Measurements from ENCODE around the gene UMAD1.

UMAD1 gene

DNA sequence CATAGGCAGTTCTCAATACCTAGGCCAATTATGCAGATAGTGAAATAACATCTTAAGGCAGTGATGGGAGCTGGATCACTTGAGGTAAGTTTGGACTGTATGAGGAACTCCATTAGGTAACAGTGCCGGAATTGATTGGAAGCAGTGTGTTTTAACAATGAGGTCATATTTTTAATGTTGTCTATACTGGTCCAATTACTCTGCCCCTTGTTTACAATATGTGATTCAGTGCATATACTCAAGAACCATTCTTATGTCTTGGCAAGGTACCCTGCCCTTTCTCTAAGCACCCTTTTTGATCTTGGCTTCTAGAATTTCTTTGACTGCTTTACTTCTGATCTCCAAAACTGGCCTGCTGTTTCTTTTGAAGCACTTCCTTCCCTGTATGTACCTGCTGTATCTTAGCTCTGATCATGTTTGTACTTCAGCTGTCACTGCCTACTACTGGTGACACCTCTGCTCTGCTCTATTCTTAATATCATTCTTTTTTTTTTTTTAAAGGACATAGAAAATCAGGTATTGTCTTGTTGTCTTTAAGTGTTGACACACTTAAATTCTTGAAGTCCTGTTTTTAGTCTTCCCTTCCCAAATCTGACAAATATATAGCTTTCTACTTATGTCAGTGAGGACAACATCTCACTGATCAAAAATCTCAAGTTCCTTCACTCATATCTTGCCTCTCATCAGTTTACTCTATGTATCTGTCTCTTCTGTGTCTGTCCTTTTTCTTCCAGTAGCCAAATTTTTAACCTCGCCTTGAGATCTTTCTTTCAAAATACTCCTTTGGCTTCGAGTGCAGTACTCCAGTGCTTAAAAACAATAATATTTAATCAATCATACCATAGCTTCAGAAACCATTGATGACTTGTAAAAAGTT is 124.2 kb downstream of the UMAD1 start:
- DNase-seq (ENCODE audit: low spot score) = no peak

- DNase-seq (ENCODE audit: low spot score) = peak; percentile 30
These were observed 124.9 kb downstream of the UMAD1 start for GRCh38 chr7:7765422-7765821.

- no peak for DNase-seq (ENCODE audit: low spot score)
These were observed 126.1 kb downstream of the UMAD1 start for GRCh38 chr7:7766671-7767070.

DNA sequence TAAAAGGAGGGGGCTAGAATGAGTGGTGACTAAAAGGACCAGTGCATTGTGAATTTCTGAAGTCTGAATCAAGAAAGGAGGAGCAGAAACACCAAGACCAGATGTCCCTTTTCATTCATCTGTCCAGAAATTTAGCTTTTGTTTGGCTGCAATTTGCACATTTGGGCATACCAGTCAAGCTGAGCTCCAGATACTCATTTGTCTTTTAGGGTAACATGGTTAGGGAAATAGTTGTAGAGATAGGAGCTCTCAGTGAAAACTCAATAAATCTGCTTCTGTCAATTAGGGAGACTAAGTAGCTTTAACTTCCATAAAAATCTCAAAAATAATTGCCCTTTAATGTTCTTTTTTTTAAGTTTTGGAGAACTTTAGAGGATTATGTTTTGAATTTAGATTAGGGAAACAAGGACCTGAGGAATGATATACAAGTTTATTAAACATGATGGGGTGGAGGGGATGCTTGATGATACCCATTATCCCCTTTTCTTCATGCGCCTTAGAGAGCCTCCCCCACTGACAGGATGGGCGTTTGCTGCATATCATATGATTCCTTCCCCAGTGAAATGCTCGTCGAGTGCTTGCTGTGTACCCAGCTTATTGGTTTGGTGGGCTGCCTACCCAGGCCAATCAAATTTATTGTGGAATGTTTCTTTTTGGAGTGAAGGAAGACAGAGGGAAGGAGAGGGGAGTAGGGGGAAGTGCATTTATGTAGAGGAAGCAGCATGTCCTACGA is 128.6 kb downstream of the UMAD1 start:
- DNase-seq (ENCODE audit: low spot score) = no peak

GRCh38 chr7:7769710-7770627 is 129.4 kb downstream of the UMAD1 start:
- DNase-seq (ENCODE audit: low spot score) = no peak

DNA sequence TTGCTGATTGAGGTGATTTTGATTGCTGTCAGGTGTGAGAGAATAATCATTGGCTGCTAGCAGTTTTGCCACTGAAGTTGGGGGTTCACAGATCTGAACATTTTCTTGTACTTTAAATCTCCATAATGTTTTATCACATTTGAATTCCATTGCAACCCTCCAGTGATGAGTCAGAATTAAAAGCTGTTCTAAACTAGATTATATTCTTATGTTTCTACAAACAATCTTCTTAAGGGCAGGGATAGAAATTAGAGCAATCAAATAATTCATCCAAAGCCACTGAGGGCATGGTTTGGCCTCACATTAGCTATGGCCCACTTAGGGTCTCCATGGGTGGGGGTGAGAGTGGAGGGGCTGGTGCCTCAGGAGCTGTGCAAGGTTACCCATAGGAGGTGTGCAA is 130.9 kb downstream of the UMAD1 start:
- DNase-seq (ENCODE audit: low spot score) = no peak

- DNase-seq (ENCODE audit: low spot score) = no peak
These were observed 131.9 kb downstream of the UMAD1 start for GRCh38 chr7:7772397-7772821.

- DNase-seq (ENCODE audit: low spot score) = no peak
These were observed 133.1 kb downstream of the UMAD1 start for GRCh38 chr7:7773334-7774309.

- no peak for DNase-seq (ENCODE audit: low spot score)
These were observed 139.3 kb downstream of the UMAD1 start for GRCh38 chr7:7779888-7780287.

DNA sequence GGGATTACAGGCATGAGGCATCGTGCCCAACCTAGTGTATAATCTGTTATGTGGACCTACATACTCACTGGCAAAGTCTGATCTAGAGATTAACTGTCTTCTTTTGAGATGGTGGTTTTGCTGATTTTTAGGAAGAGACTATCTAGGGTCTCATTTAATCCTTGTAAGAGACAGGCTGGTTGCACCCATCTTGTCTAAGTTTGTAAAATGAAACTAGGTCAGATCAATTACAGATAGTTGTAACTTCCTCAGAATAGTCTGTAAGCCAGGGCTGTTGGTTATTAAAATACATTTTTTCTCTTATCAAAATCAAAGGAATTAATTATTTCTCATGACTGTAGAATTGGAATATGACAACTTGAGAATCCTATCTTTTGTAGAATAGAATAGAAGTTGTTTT is 142.4 kb downstream of the UMAD1 start:
- no peak for DNase-seq (ENCODE audit: low spot score)

- DNase-seq (ENCODE audit: low spot score) = no peak
These were observed 144.9 kb downstream of the UMAD1 start for GRCh38 chr7:7785344-7785973.

- no peak for DNase-seq (ENCODE audit: low spot score)
These were observed 146.0 kb downstream of the UMAD1 start for GRCh38 chr7:7786595-7786994.

- DNase-seq (ENCODE audit: low spot score) = no peak
These were observed 149.0 kb downstream of the UMAD1 start for GRCh38 chr7:7789551-7789988.

DNA sequence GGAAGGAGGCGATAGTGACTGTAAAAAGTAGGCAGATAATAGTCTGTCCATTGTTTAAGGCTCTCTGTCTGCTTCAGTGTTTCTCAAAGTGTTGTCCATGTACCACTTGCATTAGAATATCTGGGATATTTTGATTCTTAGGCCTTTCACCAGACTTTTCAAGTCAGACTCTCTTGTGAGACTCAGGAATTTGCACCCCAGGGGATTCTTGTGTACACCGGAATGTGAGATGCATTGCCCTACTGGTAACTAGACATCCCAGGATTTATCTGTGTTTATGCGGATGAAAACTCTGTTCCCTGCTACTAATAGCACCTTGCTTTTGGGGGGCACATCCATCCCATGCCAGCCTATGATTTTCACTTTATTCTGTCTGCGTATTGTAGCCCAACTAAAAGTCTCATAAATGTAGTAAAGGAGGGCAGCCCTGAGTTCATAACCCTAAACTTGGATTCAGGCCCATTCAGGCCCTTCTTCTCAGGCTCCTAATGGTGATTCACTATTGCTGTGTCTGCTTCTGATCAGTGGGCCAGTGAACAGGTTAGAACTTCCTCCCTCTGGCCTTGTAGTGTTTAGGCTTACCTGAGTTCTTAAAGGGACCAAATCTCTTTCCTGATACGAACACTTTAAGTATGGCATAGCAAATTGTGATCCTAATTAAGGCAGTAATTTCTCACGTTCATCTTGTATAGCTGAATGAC is 149.6 kb downstream of the UMAD1 start:
- no peak for DNase-seq (ENCODE audit: low spot score)

- DNase-seq (ENCODE audit: low spot score) = no peak
These were observed 151.0 kb downstream of the UMAD1 start for GRCh38 chr7:7791523-7791922.

DNA sequence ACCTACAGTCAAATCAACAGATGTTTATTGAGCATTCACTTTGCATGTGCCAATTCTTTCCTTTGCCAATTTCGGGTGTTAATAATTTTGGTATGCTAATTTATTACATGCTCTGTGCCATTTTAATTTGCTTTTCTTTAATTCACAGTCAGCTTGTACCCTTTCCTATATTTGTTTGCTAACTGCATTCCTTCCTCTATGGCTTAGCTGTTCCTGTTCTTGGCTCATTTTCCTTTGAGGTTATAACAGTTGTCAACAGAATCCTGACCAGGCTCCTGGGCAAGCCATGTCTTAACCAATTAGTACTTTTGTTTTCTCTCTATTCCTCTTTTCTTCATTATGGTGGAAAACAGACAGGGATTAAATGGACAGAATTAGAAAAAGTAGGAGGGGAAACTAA is 151.5 kb downstream of the UMAD1 start:
- no peak for DNase-seq (ENCODE audit: low spot score)

DNA sequence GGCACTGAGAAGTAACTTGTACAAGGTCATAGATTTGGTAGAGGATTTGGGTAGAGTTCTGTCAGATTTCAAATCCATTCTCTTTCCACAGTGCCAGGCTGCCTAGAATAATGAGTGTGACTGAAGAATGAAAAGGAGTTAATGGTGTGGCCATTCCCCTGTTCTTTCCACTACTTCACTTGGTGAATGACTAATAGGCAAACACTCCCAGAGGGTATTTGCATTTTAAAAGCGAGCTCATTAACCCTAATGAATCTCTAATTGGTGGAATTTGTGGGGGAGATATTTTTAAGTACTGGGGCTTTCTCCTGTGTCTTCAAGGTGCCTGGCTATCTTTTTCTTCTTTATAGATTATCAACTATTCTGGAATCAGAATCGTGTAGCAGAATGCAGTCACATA is 152.7 kb downstream of the UMAD1 start:
- no peak for DNase-seq (ENCODE audit: low spot score)

GRCh38 chr7:7793921-7794320 is 153.4 kb downstream of the UMAD1 start:
- no peak for DNase-seq (ENCODE audit: low spot score)

DNA sequence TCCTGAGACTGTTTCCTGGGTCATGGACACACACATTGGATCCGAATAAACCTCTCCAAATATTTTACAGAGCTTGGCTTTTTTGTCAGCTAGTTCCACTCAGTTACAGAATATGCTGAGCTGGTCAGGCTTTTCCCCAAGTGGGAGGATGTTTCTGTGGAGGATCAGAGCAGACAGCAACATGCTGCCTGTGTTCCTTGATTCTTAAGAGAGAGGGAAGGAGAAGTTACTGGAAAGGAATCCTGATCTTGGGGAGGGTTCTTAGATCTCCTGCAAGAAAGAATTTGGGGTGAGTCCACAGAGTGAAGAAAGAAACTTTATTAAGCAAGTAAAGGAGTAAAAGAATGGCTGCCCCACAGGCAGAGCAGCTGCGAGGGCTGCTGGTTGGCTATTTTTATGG is 154.7 kb downstream of the UMAD1 start:
- DNase-seq (ENCODE audit: low spot score) = no peak

DNA sequence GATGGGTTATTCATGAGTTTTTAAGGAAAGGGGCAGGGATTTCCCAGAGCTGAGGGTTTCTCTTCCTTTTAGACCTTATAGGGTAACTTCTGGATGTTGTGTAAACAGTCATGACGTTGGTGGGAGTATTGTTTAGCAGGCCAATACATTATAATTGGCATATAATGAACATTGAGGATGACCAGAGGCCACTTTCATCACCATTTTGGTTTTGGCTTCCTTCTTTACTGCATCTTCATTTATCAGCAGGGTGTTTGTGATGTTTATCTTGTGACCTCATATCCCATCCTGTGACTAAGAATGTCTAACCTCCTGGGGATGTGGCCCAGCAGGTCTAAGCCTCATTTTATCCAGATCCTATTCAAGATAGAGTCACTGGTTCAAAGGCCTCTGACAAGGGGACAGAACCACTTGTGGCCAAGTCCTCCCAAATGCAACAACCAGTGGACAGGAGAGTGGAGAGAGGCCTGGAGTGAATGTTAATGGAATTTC is 155.1 kb downstream of the UMAD1 start:
- peak; percentile 60 for DNase-seq (ENCODE audit: low spot score)

Measured in LoVo (cell line).